ENCODE measurements around the gene LENG8.
A peak's percentile ranks its signal among the peaks of the same experiment; 100 is the strongest.

The LENG8 gene

GRCh38 chr19:54462047-54462654 lies 13.2 kb downstream of the LENG8 start:
- peak overlapping the region; percentile 92 for H3K4me2 ChIP-seq (ENCODE audit: low read length)
- no peaks in the 10 kb centered on the region for H3K9me3 ChIP-seq (ENCODE audit: low read length)
- H3K27me3 ChIP-seq (ENCODE audit: insufficient read depth, low read length) = no peaks in the 10 kb centered on the region
- no peak for TF ChIP-seq CTCF (IDR thresholded peaks at IDR 0.05; ENCODE audit: low read length)
- TF ChIP-seq EZH2 (IDR thresholded peaks at IDR 0.05; ENCODE audit: borderline replicate concordance, low read length) = no peak
- peak overlapping the region; percentile 81 for H3K9ac ChIP-seq (ENCODE audit: low read length)
- no peaks in the 10 kb centered on the region for H3K79me2 ChIP-seq (ENCODE audit: insufficient read depth, low read length)
- H3K27ac ChIP-seq (ENCODE audit: low read depth, low read length, poor library complexity, severe bottlenecking) = peak overlapping the region; percentile 90
- peaks cover 18% of the 10 kb centered on the region for H3K4me1 ChIP-seq (ENCODE audit: insufficient read depth, low read length, severe bottlenecking)
- no peaks in the 10 kb centered on the region for H4K20me1 ChIP-seq (ENCODE audit: insufficient read depth, low read length)
- no peaks in the 10 kb centered on the region for H3K9me2 ChIP-seq (ENCODE audit: low read depth, low read length)
- H2AFZ ChIP-seq (ENCODE audit: low read length) = no peak overlapping the region
- peaks cover 50% of the 10 kb centered on the region for H3K36me3 ChIP-seq (ENCODE audit: insufficient read depth, low read length)
- peak overlapping the region; percentile 64 for H3K4me3 ChIP-seq (ENCODE audit: low read depth, low read length, poor library complexity, severe bottlenecking)
- peaks cover 3% of the 10 kb centered on the region; the same call in 1 of the 2 replicates for H3F3A ChIP-seq (ENCODE audit: insufficient read depth, low read length)

- H3K36me3 ChIP-seq (ENCODE audit: insufficient read depth, low read length) = peaks cover 42% of the 10 kb centered on the region
- H2AFZ ChIP-seq (ENCODE audit: low read length) = no peak overlapping the region
- H3K9me3 ChIP-seq (ENCODE audit: low read length) = no peaks in the 10 kb centered on the region
- H3F3A ChIP-seq (ENCODE audit: insufficient read depth, low read length) = peaks cover 3% of the 10 kb centered on the region; the same call in 1 of the 2 replicates
- H3K9ac ChIP-seq (ENCODE audit: low read length) = peak overlapping the region; percentile 81
- H3K4me1 ChIP-seq (ENCODE audit: insufficient read depth, low read length, severe bottlenecking) = peaks cover 18% of the 10 kb centered on the region
- peak overlapping the region; percentile 92 for H3K4me2 ChIP-seq (ENCODE audit: low read length)
- H3K27ac ChIP-seq (ENCODE audit: low read depth, low read length, poor library complexity, severe bottlenecking) = peak overlapping the region; percentile 90
- peak; percentile 36 for TF ChIP-seq CTCF (IDR thresholded peaks at IDR 0.05; ENCODE audit: low read length)
- no peak for TF ChIP-seq EZH2 (IDR thresholded peaks at IDR 0.05; ENCODE audit: borderline replicate concordance, low read length)
- H3K9me2 ChIP-seq (ENCODE audit: low read depth, low read length) = no peaks in the 10 kb centered on the region
- no peaks in the 10 kb centered on the region for H3K27me3 ChIP-seq (ENCODE audit: insufficient read depth, low read length)
- H3K79me2 ChIP-seq (ENCODE audit: insufficient read depth, low read length) = no peaks in the 10 kb centered on the region
- no peaks in the 10 kb centered on the region for H4K20me1 ChIP-seq (ENCODE audit: insufficient read depth, low read length)
- peak overlapping the region; percentile 64 for H3K4me3 ChIP-seq (ENCODE audit: low read depth, low read length, poor library complexity, severe bottlenecking)
Observed at GRCh38 chr19:54462655-54463530, 13.9 kb downstream of the LENG8 start.

DNA sequence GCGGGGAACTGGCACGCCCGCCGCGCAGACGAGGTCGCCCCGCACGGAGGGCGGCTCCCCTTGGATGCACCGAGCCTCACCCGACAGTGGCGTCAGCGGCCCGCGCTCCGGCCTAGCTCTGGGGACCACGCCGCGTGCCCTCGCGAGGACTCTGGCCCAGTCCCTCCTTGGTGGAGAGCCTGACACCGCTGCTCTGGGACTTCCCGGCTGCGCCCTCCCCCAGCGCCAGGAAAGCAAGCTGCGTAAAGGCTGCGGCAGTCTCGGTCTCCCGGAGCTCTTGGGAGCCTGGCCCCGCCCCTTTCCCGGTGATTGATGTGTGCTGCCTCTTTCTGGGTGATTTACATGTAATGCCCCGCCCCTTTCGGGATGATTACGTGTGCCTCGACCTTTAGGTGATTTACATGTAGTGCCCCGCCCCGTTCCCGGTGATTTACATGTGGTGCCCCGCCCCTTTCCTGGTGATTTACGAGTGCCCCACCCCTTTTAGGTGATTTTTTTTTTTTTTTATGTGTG lies 14.6 kb downstream of the LENG8 start, which contains the start of gene LENG9:
Gene LENG9, minus strand, starts transcription at position 248 of the 513 bp plus-strand sequence. CDS start 252 bp downstream, outside the sequence.
- Histone ChIP-seq H3F3A (ENCODE audit: insufficient read depth, low read length) (peaks cover 3% of the 10 kb centered on the region; the same call in 1 of the 2 replicates), H3K27me3 (ENCODE audit: insufficient read depth, low read length) (no peaks in the 10 kb centered on the region), H3K9ac (ENCODE audit: low read length) (peak within 1 kb of the TSS; percentile 81), H3K9me2 (ENCODE audit: low read depth, low read length) (no peaks in the 10 kb centered on the region), H4K20me1 (ENCODE audit: insufficient read depth, low read length) (no peaks in the 10 kb centered on the region), H3K4me2 (ENCODE audit: low read length) (peak within 1 kb of the TSS; percentile 92), H3K27ac (ENCODE audit: low read depth, low read length, poor library complexity, severe bottlenecking) (peak within 1 kb of the TSS; percentile 90), H3K4me1 (ENCODE audit: insufficient read depth, low read length, severe bottlenecking) (peaks cover 18% of the 10 kb centered on the region), H3K36me3 (ENCODE audit: insufficient read depth, low read length) (peaks cover 35% of the 10 kb centered on the region), H3K9me3 (ENCODE audit: low read length) (no peaks in the 10 kb centered on the region), H2AFZ (ENCODE audit: low read length) (no peak within 1 kb of the TSS), H3K4me3 (ENCODE audit: low read depth, low read length, poor library complexity, severe bottlenecking) (peak within 1 kb of the TSS; percentile 64), H3K79me2 (ENCODE audit: insufficient read depth, low read length) (no peaks in the 10 kb centered on the region)
- no peak for TF ChIP-seq EZH2 (IDR thresholded peaks at IDR 0.05; ENCODE audit: borderline replicate concordance, low read length)
- TF ChIP-seq CTCF (IDR thresholded peaks at IDR 0.05; ENCODE audit: low read length) = no peak
